Mesendoderm (in vitro differentiated cells): ENCODE data around the gene RPS6KA4.

Source experiments
- DNase-seq: peaks from one replicate; pipeline ENCODE4 v3.0.0; 2013
- H2AK5ac ChIP-seq: 2 replicates; pipeline ENCODE4 v1.6.1; 2013; ENCODE audit warnings: low read length, inconsistent platforms
- H2BK120ac ChIP-seq: 2 replicates; pipeline ENCODE4 v1.6.1; 2013; ENCODE audit warnings: low read depth, mild to moderate bottlenecking, low read length, moderate library complexity, mixed read lengths
- H2BK15ac ChIP-seq: replicated peaks from 2 replicates; pipeline ENCODE4 v1.6.1; 2013; ENCODE audit warnings: low read depth, mild to moderate bottlenecking, moderate library complexity
- H2BK5ac ChIP-seq: 2 replicates; pipeline ENCODE4 v1.6.1; 2013; ENCODE audit warnings: low read length, inconsistent platforms
- H3K18ac ChIP-seq: 2 replicates; pipeline ENCODE4 v1.6.1; 2013; ENCODE audit warnings: mild to moderate bottlenecking, low read length, mixed read lengths
- H3K23ac ChIP-seq: one replicate; pipeline ENCODE4 v1.6.1; 2013; ENCODE audit warnings: low read length
- H3K27ac ChIP-seq: 2 replicates; pipeline ENCODE4 v1.5.1; 2013; ENCODE audit warnings: low read depth, mild to moderate bottlenecking, inconsistent platforms, low read length, moderate library complexity
- H3K27me3 ChIP-seq: 2 replicates; pipeline ENCODE4 v1.6.1; 2013; ENCODE audit warnings: low read length, control low read depth, mild to moderate bottlenecking, inconsistent platforms; ENCODE audit not compliant: insufficient read depth, poor library complexity
- H3K36me3 ChIP-seq: 2 replicates; pipeline ENCODE4 v1.6.1; 2013; ENCODE audit warnings: low read length, inconsistent platforms; ENCODE audit not compliant: control insufficient read depth, insufficient read depth
- H3K4ac ChIP-seq: one replicate; pipeline ENCODE4 v1.6.1; 2013; ENCODE audit warnings: low read depth, mild to moderate bottlenecking, low read length, moderate library complexity
- H3K4me1 ChIP-seq: 2 replicates; pipeline ENCODE4 v1.6.1; 2013; ENCODE audit warnings: low read depth, low read length, inconsistent platforms; ENCODE audit not compliant: control insufficient read depth
- H3K4me2 ChIP-seq: 2 replicates; pipeline ENCODE4 v1.6.1; 2013; ENCODE audit warnings: low read length
- H3K4me3 ChIP-seq: 2 replicates; pipeline ENCODE4 v1.5.1; 2013; ENCODE audit warnings: mild to moderate bottlenecking, low read length
- H3K56ac ChIP-seq: one replicate; pipeline ENCODE4 v1.6.1; 2013; ENCODE audit warnings: low read length
- H3K79me1 ChIP-seq: 2 replicates; pipeline ENCODE4 v1.6.1; 2013; ENCODE audit warnings: low read length, inconsistent platforms
- H3K79me2 ChIP-seq: 2 replicates; pipeline ENCODE4 v1.6.1; 2013; ENCODE audit warnings: mild to moderate bottlenecking, low read length; ENCODE audit not compliant: control insufficient read depth, insufficient read depth
- H3K9ac ChIP-seq: 2 replicates; pipeline ENCODE4 v1.6.1; 2013; ENCODE audit warnings: low read length, inconsistent platforms
- H4K5ac ChIP-seq: one replicate; pipeline ENCODE4 v1.6.1; 2013; ENCODE audit warnings: low read length
- H4K8ac ChIP-seq: one replicate; pipeline ENCODE4 v1.6.1; 2013; ENCODE audit warnings: low read depth, mild to moderate bottlenecking, control low read depth, low read length, moderate library complexity
- WGBS: extraction: QIAGEN DNeasy Blood & Tissue Kit; methylation state at CpG from one replicate; pipeline ENCODE4 v1.1.7; 2013; ENCODE audit warnings: low lambda C conversion rate, missing lambda C conversion rate; ENCODE audit not compliant: insufficient coverage; ENCODE audit errors: extremely low coverage; 5-methylcytosine and 5-hydroxymethylcytosine counted together

Gene RPS6KA4

GRCh38 chr11:64396079-64396591 lies 37.2 kb downstream of the RPS6KA4 start:
- no peak overlapping the region for H2BK15ac ChIP-seq
- no peaks in the 10 kb centered on the region for H3K79me1 ChIP-seq
- no peak overlapping the region for H3K4me3 ChIP-seq
- no CpG with 5 or more reads among the region's 15 CpGs for WGBS
- H3K4me1 ChIP-seq = peaks cover 3% of the 10 kb centered on the region
- peak overlapping the region; percentile 78 for H3K18ac ChIP-seq
- H2AK5ac ChIP-seq = no peak overlapping the region
- H4K5ac ChIP-seq = no peak overlapping the region
- H3K27ac ChIP-seq = peak overlapping the region; percentile 93
- no peak overlapping the region for H2BK5ac ChIP-seq
- no peak overlapping the region for H3K9ac ChIP-seq
- no peak overlapping the region for H3K23ac ChIP-seq
- peak overlapping the region; percentile 17 for H3K56ac ChIP-seq
- peak overlapping the region; percentile 33 for H2BK120ac ChIP-seq
- no peak overlapping the region for H4K8ac ChIP-seq
- H3K4ac ChIP-seq = peak overlapping the region; percentile 47
- no peak overlapping the region for H3K4me2 ChIP-seq
- no peaks in the 10 kb centered on the region for H3K79me2 ChIP-seq
- no peaks in the 10 kb centered on the region for H3K27me3 ChIP-seq
- DNase-seq = peak; percentile 93
- H3K36me3 ChIP-seq = no peaks in the 10 kb centered on the region

- WGBS = no CpG with 5 or more reads among the region's 6 CpGs
- Histone ChIP-seq H2BK15ac (no peak overlapping the region), H4K5ac (no peak overlapping the region), H3K4me1 (peaks cover 3% of the 10 kb centered on the region), H3K18ac (no peak overlapping the region), H2AK5ac (no peak overlapping the region), H3K36me3 (no peaks in the 10 kb centered on the region), H3K4me2 (no peak overlapping the region), H2BK120ac (no peak overlapping the region), H4K8ac (no peak overlapping the region), H3K23ac (no peak overlapping the region), H3K4ac (no peak overlapping the region), H3K27me3 (no peaks in the 10 kb centered on the region), H3K56ac (peak overlapping the region; percentile 25), H2BK5ac (no peak overlapping the region), H3K79me2 (no peaks in the 10 kb centered on the region), H3K79me1 (no peaks in the 10 kb centered on the region), H3K4me3 (no peak overlapping the region), H3K9ac (no peak overlapping the region), H3K27ac (no peak overlapping the region)
- no peak for DNase-seq
These were observed 41.1 kb downstream of the RPS6KA4 start for GRCh38 chr11:64400102-64400501.

- no peaks in the 10 kb centered on the region for H3K27me3 ChIP-seq
- no CpG with 5 or more reads among the region's 3 CpGs for WGBS
- no peak overlapping the region for H3K4me2 ChIP-seq
These were observed 41.7 kb downstream of the RPS6KA4 start for GRCh38 chr11:64400667-64401066.

GRCh38 chr11:64401775-64402174 lies 42.8 kb downstream of the RPS6KA4 start:
- no CpG with 5 or more reads among the region's 7 CpGs for WGBS

More at GRCh38 chr11:64400667-64401066, 41.7 kb downstream of the RPS6KA4 start:
- Histone ChIP-seq H3K4me3 (no peak overlapping the region), H3K79me2 (no peaks in the 10 kb centered on the region), H3K4me1 (peaks cover 1% of the 10 kb centered on the region), H2AK5ac (no peak overlapping the region), H3K27ac (no peak overlapping the region), H3K36me3 (no peaks in the 10 kb centered on the region), H4K8ac (no peak overlapping the region), H3K4ac (no peak overlapping the region), H3K9ac (no peak overlapping the region), H4K5ac (no peak overlapping the region), H3K79me1 (no peaks in the 10 kb centered on the region), H2BK120ac (no peak overlapping the region), H3K56ac (no peak overlapping the region), H3K23ac (no peak overlapping the region), H3K18ac (no peak overlapping the region), H2BK15ac (no peak overlapping the region), H2BK5ac (no peak overlapping the region)
- DNase-seq = no peak

GRCh38 chr11:64403106-64403505 lies 44.1 kb downstream of the RPS6KA4 start:
- no CpG with 5 or more reads among the region's 5 CpGs for WGBS
- H3K4ac ChIP-seq = no peak overlapping the region
- H3K18ac ChIP-seq = no peak overlapping the region

More at GRCh38 chr11:64401775-64402174, 42.8 kb downstream of the RPS6KA4 start:
- Histone ChIP-seq H3K9ac (no peak overlapping the region), H2BK120ac (no peak overlapping the region), H3K79me1 (no peaks in the 10 kb centered on the region), H3K27me3 (no peaks in the 10 kb centered on the region), H3K4me1 (no peaks in the 10 kb centered on the region), H2BK15ac (no peak overlapping the region), H2AK5ac (no peak overlapping the region), H3K4me2 (no peak overlapping the region), H2BK5ac (no peak overlapping the region), H3K23ac (no peak overlapping the region), H4K8ac (no peak overlapping the region), H3K79me2 (no peaks in the 10 kb centered on the region), H4K5ac (no peak overlapping the region), H3K36me3 (no peaks in the 10 kb centered on the region), H3K27ac (no peak overlapping the region), H3K56ac (no peak overlapping the region), H3K4ac (no peak overlapping the region), H3K18ac (no peak overlapping the region), H3K4me3 (no peak overlapping the region)
- DNase-seq = no peak

More at GRCh38 chr11:64403106-64403505, 44.1 kb downstream of the RPS6KA4 start:
- Histone ChIP-seq H4K5ac (no peak overlapping the region), H3K27ac (no peak overlapping the region), H3K4me1 (no peaks in the 10 kb centered on the region), H2BK120ac (no peak overlapping the region), H2BK5ac (no peak overlapping the region), H3K4me3 (no peak overlapping the region), H3K79me1 (no peaks in the 10 kb centered on the region), H3K23ac (no peak overlapping the region), H3K4me2 (no peak overlapping the region), H2BK15ac (no peak overlapping the region), H3K27me3 (no peaks in the 10 kb centered on the region), H3K79me2 (no peaks in the 10 kb centered on the region), H3K9ac (no peak overlapping the region), H3K56ac (no peak overlapping the region), H4K8ac (no peak overlapping the region), H2AK5ac (no peak overlapping the region), H3K36me3 (no peaks in the 10 kb centered on the region)
- no peak for DNase-seq
